HepG2 (cell line): Measurements from ENCODE around the gene MYO5A. TPM values are rescaled to one million over a fixed set of nuclear protein-coding genes. Genes with fewer than 3 reads are reported as not detected.

Experiments
- ATAC-seq: fragments of 200-7000 bp; cut with Tn5 transposase; 3 replicates; pipeline ENCODE4 v1.9.1; 2020; ENCODE audit warnings: mild to moderate bottlenecking, moderate library complexity
- BruUV-seq: library from RNA; stranded (reverse); fragments of 400-500 nt; replicated peaks from 2 replicates; lab custom pipeline; 2021; lab: Mats Ljungman, UMichigan
- CTCF ChIA-PET: fragments of 300-600 bp; formaldehyde crosslinking; extraction: SDS; loops from one replicate; lab custom pipeline; 2021; ENCODE audit warnings: low total read pairs, inconsistent platforms, low intra/inter-chr PET ratio; lab: Yijun Ruan, JAX
- POLR2A ChIA-PET: fragments of 350-600 bp; sonication (Branson Sonifier 250); formaldehyde crosslinking; loops from one replicate; lab custom pipeline; 2020; ENCODE audit warnings: antibody characterized with exemption, inconsistent platforms; lab: Yijun Ruan, JAX
- DNase-seq: peaks from one replicate; pipeline ENCODE4 v3.0.0-alpha.2; 2015; ENCODE audit warnings: low spot score
- FAIRE-seq: peaks from 3 replicates; lab custom pipeline; 2011; peaks lifted over from hg19 to GRCh38; lab: Jason Lieb, UNC
- H2AFZ ChIP-seq: one replicate; pipeline ENCODE4 v1.6.1; 2011; ENCODE audit warnings: low read length, inconsistent platforms
- H3K27ac ChIP-seq: fragments of 300-600 bp; 3 replicates; pipeline ENCODE4 v1.8.0; 2011; ENCODE audit warnings: mixed run types, mild to moderate bottlenecking, mixed read lengths, low read length, inconsistent platforms; ENCODE audit not compliant: insufficient read depth; ENCODE audit errors: extremely low read length
- H3K27me3 ChIP-seq, 2 experiments: fragments of 200-600 bp in 1 of 2; 2 replicates in 1 of 2; 3 replicates in 1 of 2; pipeline versions ENCODE4 v1.6.0 to v1.8.0; 2011; ENCODE audit warnings: low read length in 2 of 2, mild to moderate bottlenecking in 2 of 2, moderate library complexity in 2 of 2, inconsistent platforms in 1 of 2; ENCODE audit not compliant: insufficient read depth in 2 of 2, control insufficient read depth in 1 of 2
- H3K36me3 ChIP-seq, 2 experiments: fragments of 200-600 bp in 1 of 2; replicated peaks in 1 of 2; 2 replicates in 1 of 2; 3 replicates in 1 of 2; pipeline versions ENCODE4 v1.5.1 to v1.8.0; 2011; ENCODE audit warnings: low read length in 2 of 2, inconsistent platforms in 1 of 2; ENCODE audit not compliant: insufficient read depth in 2 of 2, control insufficient read depth in 1 of 2
- H3K4me1 ChIP-seq: 2 replicates; pipeline ENCODE4 v1.5.1; 2012; ENCODE audit warnings: low read length, inconsistent platforms; ENCODE audit not compliant: insufficient read depth
- H3K4me2 ChIP-seq: 2 replicates; pipeline ENCODE4 v1.6.0; 2011; ENCODE audit warnings: low read depth, low read length, inconsistent platforms
- H3K4me3 ChIP-seq, 3 experiments: fragments of 200-600 bp in 1 of 3; sonication (generic), shearing (Covaris generic) in 1 of 3; replicated peaks in 1 of 3; 2 replicates each; pipeline ENCODE4 v1.5.1; 2011 to 2016; ENCODE audit warnings: low read length in 3 of 3, inconsistent platforms in 2 of 3, low read depth in 2 of 3, mild to moderate bottlenecking in 2 of 3, control low read depth in 1 of 3, mixed read lengths in 1 of 3; ENCODE audit not compliant: insufficient read depth in 1 of 3
- H3K79me2 ChIP-seq: one replicate; pipeline ENCODE4 v1.6.1; 2011; ENCODE audit warnings: low read length, inconsistent platforms; ENCODE audit not compliant: insufficient read depth
- H3K9ac ChIP-seq: 2 replicates; pipeline ENCODE4 v1.6.0; 2011; ENCODE audit warnings: mild to moderate bottlenecking, low read depth, low read length, inconsistent platforms; ENCODE audit not compliant: insufficient read depth
- H3K9me3 ChIP-seq: 2 replicates; pipeline ENCODE4 v1.5.1; 2012; ENCODE audit warnings: mild to moderate bottlenecking, low read length
- H4K20me1 ChIP-seq: 2 replicates; pipeline ENCODE4 v1.6.0; 2011; ENCODE audit warnings: inconsistent platforms, mild to moderate bottlenecking, low read length, moderate library complexity; ENCODE audit not compliant: insufficient read depth
- ATF1 ChIP-seq: IDR thresholded peaks from 2 replicates; pipeline ENCODE4 v1.6.1; 2016; ENCODE audit warnings: mild to moderate bottlenecking, control low read depth
- DNMT1 ChIP-seq: sonication (generic); formaldehyde crosslinking; IDR thresholded peaks from 2 replicates; pipeline ENCODE4 v1.5.1; 2020; ENCODE audit warnings: mild to moderate bottlenecking, missing genetic modification reagents
- EEA1 ChIP-seq: sonication (generic); formaldehyde crosslinking; IDR thresholded peaks from 2 replicates; pipeline ENCODE4 v1.5.1; 2020; ENCODE audit warnings: mild to moderate bottlenecking, missing genetic modification reagents, borderline replicate concordance
- KAT8 ChIP-seq: IDR thresholded peaks from 2 replicates; pipeline ENCODE4 v1.6.1; 2016; ENCODE audit warnings: missing genetic modification reagents, missing compliant biosample characterization
- LCORL ChIP-seq, 2 experiments: fragments of 450-650 bp in 1 of 2; sonication (generic) in 1 of 2; formaldehyde crosslinking in 1 of 2; IDR thresholded peaks; 2 replicates each; pipeline versions ENCODE4 v1.5.0 to v1.6.1; 2017 to 2020; ENCODE audit warnings: antibody characterized with exemption in 1 of 2, missing genetic modification reagents in 1 of 2
- MIER3 ChIP-seq: IDR thresholded peaks from 2 replicates; pipeline ENCODE4 v1.6.1; 2016; ENCODE audit warnings: missing compliant biosample characterization, borderline replicate concordance
- PLSCR1 ChIP-seq: sonication (generic); formaldehyde crosslinking; IDR thresholded peaks from 2 replicates; pipeline ENCODE4 v1.5.0; 2020; ENCODE audit warnings: missing genetic modification reagents, mild to moderate bottlenecking, borderline replicate concordance
- POLR2AphosphoS5 ChIP-seq: IDR thresholded peaks from 2 replicates; pipeline ENCODE4 v1.6.1; 2012; ENCODE audit warnings: low read depth, low read length
- ZNF121 ChIP-seq: sonication (generic); formaldehyde crosslinking; IDR thresholded peaks from 2 replicates; pipeline ENCODE4 v1.5.0; 2020; ENCODE audit warnings: mild to moderate bottlenecking, missing genetic modification reagents
- ZNF136 ChIP-seq: sonication (generic); formaldehyde crosslinking; IDR thresholded peaks from 2 replicates; pipeline ENCODE4 v1.8.1; 2022; ENCODE audit warnings: low read depth, mild to moderate bottlenecking, moderate library complexity, missing genetic modification reagents
- ZNF33B ChIP-seq: sonication (generic); formaldehyde crosslinking; IDR thresholded peaks from 2 replicates; pipeline ENCODE4 v1.5.1; 2020; ENCODE audit warnings: mild to moderate bottlenecking, missing genetic modification reagents
- WGBS: methylation state at CpG from one replicate; pipeline ENCODE4 v1.1.6; 2017; ENCODE audit warnings: low lambda C conversion rate; 5-methylcytosine and 5-hydroxymethylcytosine counted together
- in situ Hi-C: cut with HindIII; loops from 2 replicates; pipeline ENCODE4 v1.10.0; 2017; ENCODE audit warnings: low pct_unique_long_range_greater_than_20kb; ENCODE audit not compliant: extremely low pct_ligation_motif_present
- intact Hi-C: fragments of 100-400 bp; cut with micrococcal nuclease; formaldehyde crosslinking; loops from one replicate; pipeline ENCODE4 v1.10.0; 2022; ENCODE audit not compliant: unreplicated experiment
- polyA plus RNA-seq, 8 experiments: library from polyadenylated mRNA; depleted of rRNA in 3 of 8; stranded (reverse) in 7 of 8; unstranded in 1 of 8; fragments of >200 nt; fragmentation: Illumina TruSeq in 4 of 8; extraction: Trizol in 4 of 8; gene quantifications; 2 replicates each; pipeline versions ENCODE4 v1.2.1 to v1.2.3, GENCODE V29; 2011 to 2016; ENCODE audit warnings: low read depth in 4 of 8, missing spikeins in 1 of 8, mixed read lengths in 1 of 8; ENCODE audit not compliant: insufficient read depth in 1 of 8
- total RNA-seq, 5 experiments: library from RNA; depleted of rRNA; stranded (reverse); fragments of >200 nt; fragmentation: Illumina TruSeq; extraction: Trizol; gene quantifications; 2 replicates each; pipeline ENCODE4 v1.2.3, GENCODE V29; 2016; ENCODE audit warnings: low read depth in 1 of 5
- TF ChIP-seq, protein P1 (sequence below): sonication (generic); formaldehyde crosslinking; IDR thresholded peaks from 2 replicates; pipeline ENCODE4 v1.4.0; 2020; ENCODE audit warnings: missing genetic modification reagents

MYO5A gene
- total and polyA plus RNA-seq, 2 of the 13 experiments (the other 11 are each of a cell fraction or from before 2014, with no cell fraction given), result 2.8 to 4.8 TPM

DNA sequence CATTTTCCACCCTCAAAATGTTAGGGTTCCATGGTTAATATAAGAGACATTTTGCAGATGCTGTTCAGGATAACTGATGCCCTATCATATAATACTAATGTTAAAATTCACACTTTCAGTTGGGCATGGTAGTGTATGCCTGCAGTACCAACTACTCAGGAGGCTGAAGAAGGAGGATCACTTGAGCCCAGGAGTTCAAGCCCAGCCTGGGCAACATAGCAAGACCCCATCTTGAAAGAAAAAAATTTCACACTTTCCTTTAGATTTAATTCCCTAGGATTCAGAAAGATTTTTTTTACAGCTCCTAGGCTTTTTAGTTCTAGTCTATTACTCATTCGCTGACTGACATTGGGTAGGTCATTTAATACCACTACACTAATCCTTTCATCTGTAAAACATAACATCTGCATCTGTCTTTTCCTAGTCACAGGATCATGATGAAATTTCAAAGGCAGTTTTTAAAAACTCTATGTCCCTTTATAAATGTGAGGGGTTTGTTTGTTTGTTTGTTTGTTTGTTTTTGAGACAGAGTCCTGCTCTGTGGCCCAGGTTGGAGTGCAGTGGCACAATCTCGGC, 103.7 kb downstream of the MYO5A start:
- WGBS, result 92% methylated on average over 2 of the region's 2 CpGs

GRCh38 chr15:52423852-52424251, 104.8 kb downstream of the MYO5A start:
- H3K27me3 ChIP-seq, result no peaks in the 10 kb centered on the region
- no TSS peak for BruUV-seq
- DNase-seq, result no peak
- FAIRE-seq, result no peak
- no peak overlapping the region for H3K4me2 ChIP-seq
- no peak overlapping the region for H2AFZ ChIP-seq
- no peak overlapping the region for H3K9ac ChIP-seq
- 65% methylated on average over 1 of the region's 1 CpG for WGBS
- no peaks in the 10 kb centered on the region for H3K9me3 ChIP-seq
- intact Hi-C loops, result no loop called here
- ATAC-seq, result no peak
- POLR2A ChIA-PET, result no interaction called here
- in situ Hi-C loops, result no loop called here
- H3K36me3 ChIP-seq, result no peaks in the 10 kb centered on the region
- no peaks in the 10 kb centered on the region for H3K79me2 ChIP-seq
- H3K4me3 ChIP-seq, result no peak overlapping the region
- CTCF ChIA-PET, result no interaction called here
- H4K20me1 ChIP-seq, result no peaks in the 10 kb centered on the region
- no peak overlapping the region for H3K27ac ChIP-seq
- no peaks in the 10 kb centered on the region for H3K4me1 ChIP-seq
- TF ChIP-seq, protein P1, sequence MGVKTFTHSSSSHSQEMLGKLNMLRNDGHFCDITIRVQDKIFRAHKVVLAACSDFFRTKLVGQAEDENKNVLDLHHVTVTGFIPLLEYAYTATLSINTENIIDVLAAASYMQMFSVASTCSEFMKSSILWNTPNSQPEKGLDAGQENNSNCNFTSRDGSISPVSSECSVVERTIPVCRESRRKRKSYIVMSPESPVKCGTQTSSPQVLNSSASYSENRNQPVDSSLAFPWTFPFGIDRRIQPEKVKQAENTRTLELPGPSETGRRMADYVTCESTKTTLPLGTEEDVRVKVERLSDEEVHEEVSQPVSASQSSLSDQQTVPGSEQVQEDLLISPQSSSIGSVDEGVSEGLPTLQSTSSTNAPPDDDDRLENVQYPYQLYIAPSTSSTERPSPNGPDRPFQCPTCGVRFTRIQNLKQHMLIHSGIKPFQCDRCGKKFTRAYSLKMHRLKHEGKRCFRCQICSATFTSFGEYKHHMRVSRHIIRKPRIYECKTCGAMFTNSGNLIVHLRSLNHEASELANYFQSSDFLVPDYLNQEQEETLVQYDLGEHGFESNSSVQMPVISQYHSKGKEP, result no peak
- no peak for TF ChIP-seq ZNF33B
- no peak for TF ChIP-seq ATF1
- no peak for TF ChIP-seq PLSCR1 (CRISPR knock-in tag)
- TF ChIP-seq KAT8 (CRISPR knock-in tag), result no peak
- TF ChIP-seq ZNF136 (CRISPR knock-in tag), result no peak
- no peak for TF ChIP-seq DNMT1 (CRISPR knock-in tag)

More for the DNA sequence above, 103.7 kb downstream of the MYO5A start:
- Histone ChIP-seq H3K4me2 (no peak overlapping the region), H2AFZ (no peak overlapping the region), H3K79me2 (no peaks in the 10 kb centered on the region), H3K27me3 (no peaks in the 10 kb centered on the region), H3K4me1 (no peaks in the 10 kb centered on the region), H3K27ac (no peak overlapping the region), H4K20me1 (no peaks in the 10 kb centered on the region), H3K4me3 (no peak overlapping the region), H3K36me3 (no peaks in the 10 kb centered on the region), H3K9me3 (no peaks in the 10 kb centered on the region), H3K9ac (no peak overlapping the region)
- ChIA-PET CTCF (no interaction called here), POLR2A (no interaction called here)
- ATAC-seq (no peak), FAIRE-seq (no peak), DNase-seq (no peak)
- no TSS peak for BruUV-seq
- in situ Hi-C loops (no loop called here), intact Hi-C loops (no loop called here)
- TF ChIP-seq EEA1 (no peak), POLR2AphosphoS5 (no peak), LCORL (IDR thresholded peaks at IDR 0.05) (no peak), LCORL (CRISPR knock-in tag; IDR thresholded peaks at IDR 0.05) (no peak), MIER3 (no peak), ZNF121 (0 out of 2 replicates have a peak, but pooled peaks have one; percentile 33)
